GM23338 (cell line): ENCODE measurements around the gene SLC6A5. TPM values are rescaled to one million over a fixed set of nuclear protein-coding genes. Genes with fewer than 3 reads are reported as not detected.
A peak's percentile ranks its signal among the peaks of the same experiment; 100 is the strongest.

ENCODE experiments used
- ATAC-seq: fragments of 200-7000 bp; cut with Tn5 transposase; 3 replicates; pipeline ENCODE4 v1.9.1; 2020
- DNase-seq: peaks from one replicate; pipeline ENCODE4 v3.0.0-alpha.2; 2015; ENCODE audit warnings: low spot score
- H2AFZ ChIP-seq: fragments of 200-600 bp; sonication (generic); 2 replicates; pipeline ENCODE4 v1.8.0; 2016; ENCODE audit warnings: antibody characterized with exemption, mild to moderate bottlenecking, moderate library complexity
- H3F3A ChIP-seq: fragments of 200-600 bp; sonication (generic); replicated peaks from 2 replicates; pipeline ENCODE4 v1.8.0; 2017; ENCODE audit warnings: antibody characterized with exemption, mixed run types, low read depth
- H3K27ac ChIP-seq: fragments of 200-600 bp; sonication (generic); 2 replicates; pipeline ENCODE4 v1.6.1; 2016; ENCODE audit warnings: low read depth
- H3K27me3 ChIP-seq: fragments of 200-600 bp; sonication (generic); 2 replicates; pipeline ENCODE4 v1.8.0; 2016; ENCODE audit warnings: mild to moderate bottlenecking, mixed run types, moderate library complexity; ENCODE audit not compliant: insufficient read depth
- H3K36me3 ChIP-seq: fragments of 200-600 bp; sonication (generic); 2 replicates; pipeline ENCODE4 v1.8.0; 2016; ENCODE audit warnings: mild to moderate bottlenecking; ENCODE audit not compliant: insufficient read depth
- H3K4me1 ChIP-seq: fragments of 200-600 bp; sonication (generic); 2 replicates; pipeline ENCODE4 v1.8.0; 2016; ENCODE audit warnings: mild to moderate bottlenecking, moderate library complexity; ENCODE audit not compliant: insufficient read depth
- H3K4me2 ChIP-seq: fragments of 200-600 bp; sonication (generic); 2 replicates; pipeline ENCODE4 v1.7.1; 2017; ENCODE audit warnings: mixed run types
- H3K4me3 ChIP-seq: fragments of 200-600 bp; sonication (generic); 2 replicates; pipeline ENCODE4 v1.6.1; 2016; ENCODE audit warnings: mixed run types
- H3K79me2 ChIP-seq: fragments of 200-600 bp; sonication (generic); replicated peaks from 2 replicates; pipeline ENCODE4 v1.8.0; 2017; ENCODE audit warnings: mild to moderate bottlenecking; ENCODE audit not compliant: insufficient read depth
- H3K9me2 ChIP-seq: fragments of 200-600 bp; sonication (generic); 2 replicates; pipeline ENCODE4 v1.8.0; 2017; ENCODE audit not compliant: insufficient read depth
- H4K20me1 ChIP-seq: fragments of 200-600 bp; sonication (generic); replicated peaks from 2 replicates; pipeline ENCODE4 v1.8.0; 2017; ENCODE audit warnings: mild to moderate bottlenecking; ENCODE audit not compliant: insufficient read depth
- H3K27ac Mint-ChIP-seq: 2 replicates; pipeline ENCODE4 v1.8.0; 2020; ENCODE audit warnings: inconsistent platforms, mild to moderate bottlenecking, moderate library complexity, mixed read lengths
- H3K27me3 Mint-ChIP-seq: 3 replicates; pipeline ENCODE4 v1.8.0; 2022; ENCODE audit warnings: low read depth, mild to moderate bottlenecking, moderate library complexity, mixed read lengths, inconsistent platforms; ENCODE audit not compliant: insufficient read depth, poor library complexity
- H3K36me3 Mint-ChIP-seq: 3 replicates; pipeline ENCODE4 v1.8.0; 2021; ENCODE audit warnings: low read depth, mild to moderate bottlenecking, inconsistent platforms, moderate library complexity, mixed read lengths
- H3K4me1 Mint-ChIP-seq: 3 replicates; pipeline ENCODE4 v1.8.0; 2020; ENCODE audit warnings: mild to moderate bottlenecking, inconsistent platforms, mixed read lengths
- H3K4me3 Mint-ChIP-seq: 3 replicates; pipeline ENCODE4 v1.8.0; 2021; ENCODE audit warnings: moderate library complexity, mild to moderate bottlenecking, inconsistent platforms, mixed read lengths
- H3K9me3 Mint-ChIP-seq: 3 replicates; pipeline ENCODE4 v1.8.0; 2020; ENCODE audit warnings: moderate library complexity, mild to moderate bottlenecking, inconsistent platforms, mixed read lengths
- EZH2 ChIP-seq: fragments of 200-600 bp; sonication (generic); IDR thresholded peaks from one replicate; pipeline ENCODE4 v1.8.0; 2017; ENCODE audit warnings: antibody characterized with exemption, mild to moderate bottlenecking, low read depth; ENCODE audit not compliant: unreplicated experiment
- STAT1 ChIP-seq: IDR thresholded peaks from one replicate; pipeline ENCODE4 v1.6.1; 2016; ENCODE audit warnings: antibody characterized with exemption; ENCODE audit not compliant: unreplicated experiment
- ZNF114 ChIP-seq: fragments of 250-450 bp; sonication (Bioruptor Pico); IDR thresholded peaks from 2 replicates; pipeline ENCODE4 v1.5.0; 2020; ENCODE audit warnings: mild to moderate bottlenecking, moderate library complexity
- polyA plus RNA-seq: library from polyadenylated mRNA; unstranded; fragments of >200 nt; fragmentation: Nextera tagmentation; extraction: Ambion mirVana; gene quantifications from 2 replicates; pipeline ENCODE4 v1.2.1, GENCODE V29; 2016
- total RNA-seq: library from RNA; depleted of rRNA; stranded (reverse); fragments of >200 nt; shearing (Covaris generic); gene quantifications from 2 replicates; pipeline ENCODE4 v1.2.3, GENCODE V29; 2014
- TF ChIP-seq, protein P1 (sequence below), 2 experiments: fragments of 200-600 bp in 1 of 2; sonication (generic) in 1 of 2; conservative IDR thresholded peaks; 2 replicates each; pipeline versions ENCODE4 v1.5.1 to v1.6.1; 2016 to 2017; ENCODE audit warnings: antibody characterized with exemption in 2 of 2, low read depth in 2 of 2, mild to moderate bottlenecking in 2 of 2, moderate library complexity in 1 of 2

Gene SLC6A5
- total and polyA plus RNA-seq, 2 experiments from 2014 or later: not detected

DNA sequence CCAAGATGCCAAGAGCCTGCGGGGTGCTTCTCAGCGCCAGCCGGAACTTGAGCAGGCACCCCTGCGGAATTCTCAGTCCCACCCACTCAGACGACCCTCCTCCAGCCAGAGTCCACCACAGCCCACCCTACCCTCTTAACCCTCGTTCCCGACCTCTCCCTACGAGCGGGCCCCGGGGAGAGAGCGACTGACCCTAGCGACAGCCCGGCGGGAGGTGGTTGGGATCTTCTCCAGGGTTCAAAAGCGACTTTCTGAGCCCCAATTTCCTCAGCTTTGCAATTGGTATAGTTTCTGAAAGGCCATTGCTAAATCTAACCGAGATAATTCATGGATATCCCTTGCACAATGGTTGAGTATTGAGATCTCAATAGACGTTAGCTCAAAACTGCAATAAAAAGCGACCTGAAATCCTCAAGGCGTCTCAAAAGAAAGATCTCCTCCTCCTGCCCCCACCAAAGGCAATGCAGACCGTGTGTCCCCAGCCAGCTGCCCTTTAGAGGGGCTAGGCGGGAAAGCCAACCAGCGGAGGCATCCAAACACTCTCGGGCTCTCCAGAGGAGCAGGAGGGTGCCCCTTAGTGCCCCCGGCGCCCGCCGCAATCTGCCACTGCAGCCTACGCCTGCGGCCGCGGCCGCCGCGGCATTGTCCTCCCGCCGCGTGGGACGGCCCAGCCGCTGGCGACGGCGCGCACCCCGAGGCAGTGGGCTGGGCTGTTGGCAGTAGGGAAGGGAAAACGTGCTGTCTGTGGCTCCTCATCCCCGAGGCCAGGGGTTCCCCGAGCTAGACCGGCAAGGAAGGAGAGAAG is 1.5 kb upstream of the SLC6A5 start:
- Histone ChIP-seq H3K27me3 (peaks cover 100% of the 10 kb centered on the region), H3K4me3 (peak overlapping the region; percentile 73), H4K20me1 (peaks cover 23% of the 10 kb centered on the region; the same call in 1 of the 2 replicates), H3K27ac (no peak overlapping the region), H3K79me2 (no peaks in the 10 kb centered on the region), H3K36me3 (no peaks in the 10 kb centered on the region), H3K4me1 (peaks cover 34% of the 10 kb centered on the region), H2AFZ (peak overlapping the region; percentile 98), H3K9me2 (no peaks in the 10 kb centered on the region), H3F3A (peaks cover 6% of the 10 kb centered on the region; the same call in 1 of the 2 replicates), H3K4me2 (peak overlapping the region; percentile 94)
- Mint-ChIP-seq H3K36me3 (no peaks in the 10 kb centered on the region), H3K4me1 (peaks cover 28% of the 10 kb centered on the region), H3K27ac (no peak overlapping the region), H3K9me3 (no peaks in the 10 kb centered on the region), H3K27me3 (peaks cover 79% of the 10 kb centered on the region), H3K4me3 (peak overlapping the region; percentile 71)
- DNase-seq (peak; percentile 40), ATAC-seq (no peak; the same call in 1 of the 3 replicates)
- TF ChIP-seq EZH2 (peak; percentile 99), STAT1 (no peak)

DNA sequence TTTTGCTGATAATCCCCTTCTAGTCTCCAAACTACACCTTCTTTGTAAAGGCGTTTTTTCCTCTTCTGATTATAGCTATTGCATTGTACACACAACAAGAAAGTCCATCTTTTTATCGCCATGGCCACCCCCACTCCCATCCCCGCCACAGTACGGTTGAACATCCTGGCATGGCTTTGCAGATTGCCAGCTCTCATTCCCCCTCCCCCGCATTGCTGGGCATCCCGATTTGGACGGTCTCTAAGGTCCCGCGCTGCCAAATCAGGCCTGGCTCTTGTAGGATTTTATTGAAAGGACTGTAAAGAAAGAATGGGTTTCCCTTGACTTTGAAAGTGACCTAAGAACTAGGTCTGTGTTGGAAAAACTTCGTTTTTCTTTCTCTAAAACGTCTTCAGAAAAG is 916 bp upstream of the SLC6A5 start:
- Mint-ChIP-seq H3K36me3 (no peaks in the 10 kb centered on the region), H3K4me1 (peaks cover 28% of the 10 kb centered on the region), H3K27me3 (peaks cover 84% of the 10 kb centered on the region), H3K9me3 (no peaks in the 10 kb centered on the region), H3K4me3 (peak overlapping the region; percentile 23), H3K27ac (no peak overlapping the region)
- H3K4me1 ChIP-seq: peaks cover 34% of the 10 kb centered on the region
- TF ChIP-seq, protein P1, sequence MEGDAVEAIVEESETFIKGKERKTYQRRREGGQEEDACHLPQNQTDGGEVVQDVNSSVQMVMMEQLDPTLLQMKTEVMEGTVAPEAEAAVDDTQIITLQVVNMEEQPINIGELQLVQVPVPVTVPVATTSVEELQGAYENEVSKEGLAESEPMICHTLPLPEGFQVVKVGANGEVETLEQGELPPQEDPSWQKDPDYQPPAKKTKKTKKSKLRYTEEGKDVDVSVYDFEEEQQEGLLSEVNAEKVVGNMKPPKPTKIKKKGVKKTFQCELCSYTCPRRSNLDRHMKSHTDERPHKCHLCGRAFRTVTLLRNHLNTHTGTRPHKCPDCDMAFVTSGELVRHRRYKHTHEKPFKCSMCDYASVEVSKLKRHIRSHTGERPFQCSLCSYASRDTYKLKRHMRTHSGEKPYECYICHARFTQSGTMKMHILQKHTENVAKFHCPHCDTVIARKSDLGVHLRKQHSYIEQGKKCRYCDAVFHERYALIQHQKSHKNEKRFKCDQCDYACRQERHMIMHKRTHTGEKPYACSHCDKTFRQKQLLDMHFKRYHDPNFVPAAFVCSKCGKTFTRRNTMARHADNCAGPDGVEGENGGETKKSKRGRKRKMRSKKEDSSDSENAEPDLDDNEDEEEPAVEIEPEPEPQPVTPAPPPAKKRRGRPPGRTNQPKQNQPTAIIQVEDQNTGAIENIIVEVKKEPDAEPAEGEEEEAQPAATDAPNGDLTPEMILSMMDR (conservative IDR thresholded peaks at IDR 0.05; ENCODE audit: low read depth in 2 of 2): no peak
- peak; percentile 93 for TF ChIP-seq EZH2
- peaks cover 23% of the 10 kb centered on the region; the same call in 1 of the 2 replicates for H4K20me1 ChIP-seq
- H3K4me3 ChIP-seq: peak overlapping the region; percentile 73
- ATAC-seq (no peak), DNase-seq (no peak)
- H3F3A ChIP-seq: peaks cover 6% of the 10 kb centered on the region; the same call in 1 of the 2 replicates
- no peaks in the 10 kb centered on the region for H3K36me3 ChIP-seq
- H3K27ac ChIP-seq: no peak overlapping the region
- no peaks in the 10 kb centered on the region for H3K9me2 ChIP-seq
- H3K4me2 ChIP-seq: peak overlapping the region; percentile 94
- H3K27me3 ChIP-seq: peaks cover 100% of the 10 kb centered on the region
- peak overlapping the region; percentile 98; the same call in 1 of the 2 replicates for H2AFZ ChIP-seq
- no peaks in the 10 kb centered on the region for H3K79me2 ChIP-seq

DNA sequence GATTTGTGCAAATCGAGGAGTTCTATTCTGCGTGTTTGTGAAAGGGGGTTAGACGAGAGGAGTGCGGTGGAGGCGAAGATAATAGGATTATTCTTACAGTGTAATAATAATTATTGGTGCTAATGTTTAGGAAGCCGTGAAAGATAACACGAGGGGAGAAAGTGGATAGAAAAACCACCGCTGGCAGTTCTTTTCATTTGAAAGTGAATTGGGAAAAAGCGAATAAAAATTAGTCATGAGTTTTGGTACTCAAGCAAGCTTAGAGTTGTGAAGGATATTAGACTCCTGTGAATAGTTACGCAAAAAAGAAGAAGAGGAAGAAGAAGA is 575 bp downstream of the SLC6A5 start:
- peaks cover 89% of the 10 kb centered on the region for H3K27me3 Mint-ChIP-seq
- no peak overlapping the region for H3K27ac ChIP-seq
- H3K4me3 Mint-ChIP-seq: no peak overlapping the region; the same call in 2 of the 3 replicates

More for the DNA sequence above, 575 bp downstream of the SLC6A5 start:
- ATAC-seq (no peak), DNase-seq (no peak)
- Mint-ChIP-seq H3K36me3 (no peaks in the 10 kb centered on the region), H3K9me3 (no peaks in the 10 kb centered on the region), H3K4me1 (peaks cover 28% of the 10 kb centered on the region), H3K27ac (no peak overlapping the region)
- H3K36me3 ChIP-seq: no peaks in the 10 kb centered on the region
- no peaks in the 10 kb centered on the region for H3K79me2 ChIP-seq
- no peaks in the 10 kb centered on the region for H3K9me2 ChIP-seq
- peaks cover 6% of the 10 kb centered on the region; the same call in 1 of the 2 replicates for H3F3A ChIP-seq
- H3K4me3 ChIP-seq: no peak overlapping the region
- no peak for TF ChIP-seq ZNF114 (CRISPR knock-in tag)
- peaks cover 34% of the 10 kb centered on the region for H3K4me1 ChIP-seq
- no peak overlapping the region for H3K4me2 ChIP-seq
- no peak overlapping the region for H2AFZ ChIP-seq
- H3K27me3 ChIP-seq: peaks cover 93% of the 10 kb centered on the region
- peaks cover 23% of the 10 kb centered on the region; the same call in 1 of the 2 replicates for H4K20me1 ChIP-seq
